GM23338 (cell line): Measurements from ENCODE around the gene HLA-DQB1. TPM values are rescaled to one million over a fixed set of nuclear protein-coding genes. Genes with fewer than 3 reads are reported as not detected.

ENCODE experiments used
- ATAC-seq: fragments of 200-7000 bp; cut with Tn5 transposase; 3 replicates; pipeline ENCODE4 v1.9.1; 2020
- DNase-seq: peaks from one replicate; pipeline ENCODE4 v3.0.0-alpha.2; 2015; ENCODE audit warnings: low spot score
- H2AFZ ChIP-seq: fragments of 200-600 bp; sonication (generic); 2 replicates; pipeline ENCODE4 v1.8.0; 2016; ENCODE audit warnings: antibody characterized with exemption, mild to moderate bottlenecking, moderate library complexity
- H3F3A ChIP-seq: fragments of 200-600 bp; sonication (generic); replicated peaks from 2 replicates; pipeline ENCODE4 v1.8.0; 2017; ENCODE audit warnings: antibody characterized with exemption, mixed run types, low read depth
- H3K27ac ChIP-seq: fragments of 200-600 bp; sonication (generic); 2 replicates; pipeline ENCODE4 v1.6.1; 2016; ENCODE audit warnings: low read depth
- H3K27me3 ChIP-seq: fragments of 200-600 bp; sonication (generic); 2 replicates; pipeline ENCODE4 v1.8.0; 2016; ENCODE audit warnings: mild to moderate bottlenecking, mixed run types, moderate library complexity; ENCODE audit not compliant: insufficient read depth
- H3K36me3 ChIP-seq: fragments of 200-600 bp; sonication (generic); 2 replicates; pipeline ENCODE4 v1.8.0; 2016; ENCODE audit warnings: mild to moderate bottlenecking; ENCODE audit not compliant: insufficient read depth
- H3K4me1 ChIP-seq: fragments of 200-600 bp; sonication (generic); 2 replicates; pipeline ENCODE4 v1.8.0; 2016; ENCODE audit warnings: mild to moderate bottlenecking, moderate library complexity; ENCODE audit not compliant: insufficient read depth
- H3K4me2 ChIP-seq: fragments of 200-600 bp; sonication (generic); 2 replicates; pipeline ENCODE4 v1.7.1; 2017; ENCODE audit warnings: mixed run types
- H3K4me3 ChIP-seq: fragments of 200-600 bp; sonication (generic); 2 replicates; pipeline ENCODE4 v1.6.1; 2016; ENCODE audit warnings: mixed run types
- H3K79me2 ChIP-seq: fragments of 200-600 bp; sonication (generic); replicated peaks from 2 replicates; pipeline ENCODE4 v1.8.0; 2017; ENCODE audit warnings: mild to moderate bottlenecking; ENCODE audit not compliant: insufficient read depth
- H3K9me2 ChIP-seq: fragments of 200-600 bp; sonication (generic); 2 replicates; pipeline ENCODE4 v1.8.0; 2017; ENCODE audit not compliant: insufficient read depth
- H4K20me1 ChIP-seq: fragments of 200-600 bp; sonication (generic); replicated peaks from 2 replicates; pipeline ENCODE4 v1.8.0; 2017; ENCODE audit warnings: mild to moderate bottlenecking; ENCODE audit not compliant: insufficient read depth
- H3K27ac Mint-ChIP-seq: 2 replicates; pipeline ENCODE4 v1.8.0; 2020; ENCODE audit warnings: inconsistent platforms, mild to moderate bottlenecking, moderate library complexity, mixed read lengths
- H3K27me3 Mint-ChIP-seq: 3 replicates; pipeline ENCODE4 v1.8.0; 2022; ENCODE audit warnings: low read depth, mild to moderate bottlenecking, moderate library complexity, mixed read lengths, inconsistent platforms; ENCODE audit not compliant: insufficient read depth, poor library complexity
- H3K36me3 Mint-ChIP-seq: 3 replicates; pipeline ENCODE4 v1.8.0; 2021; ENCODE audit warnings: low read depth, mild to moderate bottlenecking, inconsistent platforms, moderate library complexity, mixed read lengths
- H3K4me1 Mint-ChIP-seq: 3 replicates; pipeline ENCODE4 v1.8.0; 2020; ENCODE audit warnings: mild to moderate bottlenecking, inconsistent platforms, mixed read lengths
- H3K4me3 Mint-ChIP-seq: 3 replicates; pipeline ENCODE4 v1.8.0; 2021; ENCODE audit warnings: moderate library complexity, mild to moderate bottlenecking, inconsistent platforms, mixed read lengths
- H3K9me3 Mint-ChIP-seq: 3 replicates; pipeline ENCODE4 v1.8.0; 2020; ENCODE audit warnings: moderate library complexity, mild to moderate bottlenecking, inconsistent platforms, mixed read lengths
- CREB1 ChIP-seq: fragments of 250-450 bp; sonication (Bioruptor Pico); IDR thresholded peaks from 2 replicates; pipeline ENCODE4 v1.5.0; 2020; ENCODE audit warnings: low read depth, mild to moderate bottlenecking, moderate library complexity
- CTCF ChIP-seq, 2 experiments: fragments of 200-600 bp in 1 of 2; sonication (generic) in 1 of 2; conservative IDR thresholded peaks; 2 replicates each; pipeline versions ENCODE4 v1.5.1 to v1.6.1; 2016 to 2017; ENCODE audit warnings: antibody characterized with exemption in 2 of 2, low read depth in 2 of 2, mild to moderate bottlenecking in 2 of 2, moderate library complexity in 1 of 2
- ETS1 ChIP-seq: IDR thresholded peaks from 2 replicates; pipeline ENCODE4 v1.6.1; 2016; ENCODE audit warnings: antibody characterized with exemption
- EZH2phosphoT487 ChIP-seq: fragments of 200-600 bp; sonication (generic); IDR thresholded peaks from one replicate; pipeline ENCODE4 v1.8.1; 2018; ENCODE audit warnings: antibody characterized with exemption; ENCODE audit not compliant: unreplicated experiment
- NANOG ChIP-seq: IDR thresholded peaks from 2 replicates; pipeline ENCODE4 v1.6.1; 2016; ENCODE audit warnings: antibody characterized with exemption, borderline replicate concordance
- POLR2AphosphoS5 ChIP-seq: IDR thresholded peaks from 2 replicates; pipeline ENCODE4 v1.6.1; 2016; ENCODE audit warnings: antibody characterized with exemption, low read depth
- STAT1 ChIP-seq: IDR thresholded peaks from one replicate; pipeline ENCODE4 v1.6.1; 2016; ENCODE audit warnings: antibody characterized with exemption; ENCODE audit not compliant: unreplicated experiment
- ZNF331 ChIP-seq: fragments of 250-450 bp; sonication (Bioruptor Pico); IDR thresholded peaks from 2 replicates; pipeline ENCODE4 v1.5.0; 2020; ENCODE audit warnings: low read depth, mild to moderate bottlenecking, moderate library complexity
- polyA plus RNA-seq: library from polyadenylated mRNA; unstranded; fragments of >200 nt; fragmentation: Nextera tagmentation; extraction: Ambion mirVana; gene quantifications from 2 replicates; pipeline ENCODE4 v1.2.1, GENCODE V29; 2016
- total RNA-seq: library from RNA; depleted of rRNA; stranded (reverse); fragments of >200 nt; shearing (Covaris generic); gene quantifications from 2 replicates; pipeline ENCODE4 v1.2.3, GENCODE V29; 2014

HLA-DQB1 gene
- total and polyA plus RNA-seq, 2 experiments from 2014 or later, result 5.7 to 6.5 TPM

- no peaks in the 10 kb centered on the region for H3K9me2 ChIP-seq
- H3K4me3 Mint-ChIP-seq, result no peak overlapping the region
- H3K27ac ChIP-seq, result no peak overlapping the region
- no peak overlapping the region for H2AFZ ChIP-seq
- peaks cover 6% of the 10 kb centered on the region for H3K4me1 Mint-ChIP-seq
- H3K4me2 ChIP-seq, result no peak overlapping the region
- H3K4me1 ChIP-seq, result peaks cover 3% of the 10 kb centered on the region; the same call in 1 of the 2 replicates
- no peaks in the 10 kb centered on the region for H3K27me3 Mint-ChIP-seq
- H3K36me3 ChIP-seq, result no peaks in the 10 kb centered on the region
- no peak overlapping the region for H3K27ac Mint-ChIP-seq
- no peaks in the 10 kb centered on the region for H3K36me3 Mint-ChIP-seq
- no peaks in the 10 kb centered on the region for H3F3A ChIP-seq
- no peaks in the 10 kb centered on the region for H3K79me2 ChIP-seq
- no peaks in the 10 kb centered on the region for H3K9me3 Mint-ChIP-seq
- H3K27me3 ChIP-seq, result no peaks in the 10 kb centered on the region
- ATAC-seq (no peak), DNase-seq (no peak)
- no peak overlapping the region for H3K4me3 ChIP-seq
- TF ChIP-seq EZH2phosphoT487 (no peak), POLR2AphosphoS5 (no peak), CTCF (conservative IDR thresholded peaks at IDR 0.05; ENCODE audit: low read depth in 2 of 2) (no peak), ZNF331 (CRISPR knock-in tag) (no peak), ETS1 (no peak)
- no peaks in the 10 kb centered on the region for H4K20me1 ChIP-seq
Measured at GRCh38 chr6:32641122-32641521, 25.3 kb downstream of the HLA-DQB1 start.

GRCh38 chr6:32639440-32640394 is 26.7 kb downstream of the HLA-DQB1 start:
- no peak overlapping the region for H3K4me2 ChIP-seq
- H3K27me3 Mint-ChIP-seq, result peaks cover 2% of the 10 kb centered on the region

More at GRCh38 chr6:32639440-32640394, 26.7 kb downstream of the HLA-DQB1 start:
- H3K9me3 Mint-ChIP-seq, result no peaks in the 10 kb centered on the region
- H3K4me3 Mint-ChIP-seq, result no peak overlapping the region
- no peak overlapping the region for H3K27ac Mint-ChIP-seq
- Histone ChIP-seq H3K27me3 (no peaks in the 10 kb centered on the region), H3K79me2 (no peaks in the 10 kb centered on the region), H3K4me1 (peaks cover 7% of the 10 kb centered on the region; the same call in 1 of the 2 replicates), H3F3A (no peaks in the 10 kb centered on the region), H4K20me1 (no peaks in the 10 kb centered on the region), H3K9me2 (no peaks in the 10 kb centered on the region), H3K27ac (no peak overlapping the region), H3K36me3 (no peaks in the 10 kb centered on the region), H2AFZ (no peak overlapping the region), H3K4me3 (no peak overlapping the region)
- H3K4me1 Mint-ChIP-seq, result peaks cover 16% of the 10 kb centered on the region
- TF ChIP-seq NANOG, result no peak
- TF ChIP-seq CREB1 (CRISPR knock-in tag), result no peak
- no peak for TF ChIP-seq STAT1
- no peak for TF ChIP-seq POLR2AphosphoS5
- ATAC-seq, result no peak
- no peaks in the 10 kb centered on the region for H3K36me3 Mint-ChIP-seq
- no peak for DNase-seq
